H1 (cell line): Measurements from ENCODE around the gene MACROD2. TPM values are rescaled to one million over a fixed set of nuclear protein-coding genes. Genes with fewer than 3 reads are reported as not detected.

Experiments used
- CTCF ChIA-PET: fragments of 300-600 bp; sonication (Branson Sonifier 250); formaldehyde crosslinking; loops from one replicate; lab custom pipeline; 2021; ENCODE audit not compliant: partially characterized antibody; lab: Charles Lee
- POLR2A ChIA-PET: fragments of 300-600 bp; sonication (Branson Sonifier 250); formaldehyde crosslinking; loops from one replicate; lab custom pipeline; 2021; ENCODE audit warnings: inconsistent platforms; ENCODE audit not compliant: partially characterized antibody; lab: Charles Lee
- DNase-seq, 2 experiments: peaks; one replicate each; pipeline versions ENCODE4 v3.0.0 to v3.0.0-alpha.2; 2010 to 2022; ENCODE audit warnings: low spot score in 2 of 2, low read depth in 1 of 2, mixed read lengths in 1 of 2
- FAIRE-seq: peaks from 2 replicates; lab custom pipeline; 2011; peaks lifted over from hg19 to GRCh38; lab: Jason Lieb, UNC
- H2AFZ ChIP-seq: 2 replicates; pipeline ENCODE4 v1.8.1; 2012; ENCODE audit warnings: low read length, inconsistent platforms
- H2AK5ac ChIP-seq: 2 replicates; pipeline ENCODE4 v1.6.1; 2013; ENCODE audit warnings: low read depth, low read length
- H2BK120ac ChIP-seq: replicated peaks from 2 replicates; pipeline ENCODE3; 2013; ENCODE audit warnings: low read depth, low read length, inconsistent platforms
- H2BK12ac ChIP-seq: 2 replicates; pipeline ENCODE4 v1.6.1; 2013; ENCODE audit warnings: low read depth, low read length
- H2BK15ac ChIP-seq: 2 replicates; pipeline ENCODE4 v1.6.1; 2013; ENCODE audit warnings: low read length
- H2BK20ac ChIP-seq: 2 replicates; pipeline ENCODE4 v1.6.1; 2013; ENCODE audit warnings: low read length
- H2BK5ac ChIP-seq: 2 replicates; pipeline ENCODE4 v1.6.1; 2013; ENCODE audit warnings: low read depth, low read length
- H3K14ac ChIP-seq: 2 replicates; pipeline ENCODE4 v1.6.1; 2013; ENCODE audit warnings: inconsistent platforms; ENCODE audit not compliant: insufficient read length
- H3K18ac ChIP-seq: 2 replicates; pipeline ENCODE4 v1.6.1; 2013; ENCODE audit warnings: low read length; ENCODE audit errors: extremely low read depth
- H3K23ac ChIP-seq: 2 replicates; pipeline ENCODE4 v1.6.1; 2013; ENCODE audit warnings: inconsistent platforms; ENCODE audit not compliant: insufficient read length
- H3K23me2 ChIP-seq: 2 replicates; pipeline ENCODE4 v1.6.1; 2013; ENCODE audit warnings: low read depth, low read length
- H3K27ac ChIP-seq: 2 replicates; pipeline ENCODE4 v1.6.1; 2011; ENCODE audit warnings: low read depth, low read length, inconsistent platforms
- H3K27me3 ChIP-seq, 4 experiments: replicated peaks in 1 of 4; 1 replicate in 1 of 4; 2 replicates in 3 of 4; pipeline versions ENCODE4 v1.6.1 to v1.8.1; 2011 to 2013; ENCODE audit warnings: low read length in 3 of 4, mild to moderate bottlenecking in 3 of 4, inconsistent platforms in 2 of 4, mixed read lengths in 2 of 4, moderate library complexity in 1 of 4; ENCODE audit not compliant: control insufficient read depth in 3 of 4, insufficient read depth in 3 of 4; ENCODE audit errors: extremely low read depth in 1 of 4
- H3K36me3 ChIP-seq, 4 experiments: 2 replicates each; pipeline versions ENCODE4 v1.6.1 to v1.8.1; 2011 to 2013; ENCODE audit warnings: mild to moderate bottlenecking in 4 of 4, low read length in 3 of 4, moderate library complexity in 2 of 4, control low read depth in 1 of 4, inconsistent platforms in 1 of 4; ENCODE audit not compliant: insufficient read depth in 4 of 4, control insufficient read depth in 2 of 4
- H3K4ac ChIP-seq: replicated peaks from 2 replicates; pipeline ENCODE3; 2013; ENCODE audit warnings: low read length, low read depth, mixed read lengths, inconsistent platforms; ENCODE audit not compliant: insufficient read length
- H3K4me1 ChIP-seq, 4 experiments: replicated peaks in 1 of 4; 1 replicate in 1 of 4; 2 replicates in 3 of 4; pipeline versions ENCODE4 v1.6.1 to v1.8.1; 2011 to 2013; ENCODE audit warnings: low read length in 3 of 4, inconsistent platforms in 2 of 4, mixed read lengths in 1 of 4; ENCODE audit not compliant: insufficient read depth in 4 of 4, control insufficient read depth in 3 of 4
- H3K4me2 ChIP-seq, 2 experiments: 2 replicates each; pipeline versions ENCODE4 v1.6.1 to v1.8.1; 2011 to 2013; ENCODE audit warnings: low read depth in 2 of 2, low read length in 2 of 2, control low read depth in 1 of 2, inconsistent platforms in 1 of 2, mild to moderate bottlenecking in 1 of 2; ENCODE audit not compliant: insufficient read depth in 1 of 2
- H3K4me3 ChIP-seq, 4 experiments: fragments of 200-600, 300-600 bp in 1 of 4; sonication (generic), shearing (Covaris generic), sonication (Bioruptor Twin) in 1 of 4; 2 replicates each; pipeline versions ENCODE4 v1.5.1 to v1.8.1; 2011 to 2016; ENCODE audit warnings: low read length in 4 of 4, low read depth in 3 of 4, control low read depth in 2 of 4, inconsistent platforms in 2 of 4, mild to moderate bottlenecking in 2 of 4, mixed read lengths in 1 of 4, moderate library complexity in 1 of 4; ENCODE audit not compliant: insufficient read depth in 2 of 4; ENCODE audit errors: extremely low read depth in 1 of 4
- H3K56ac ChIP-seq: replicated peaks from 2 replicates; pipeline ENCODE3; 2013; ENCODE audit warnings: low read depth, mild to moderate bottlenecking, mixed read lengths, low read length, inconsistent platforms; ENCODE audit not compliant: insufficient read length
- H3K79me1 ChIP-seq: 2 replicates; pipeline ENCODE4 v1.6.1; 2013; ENCODE audit warnings: low read depth, low read length, control low read depth
- H3K79me2 ChIP-seq, 2 experiments: 2 replicates each; pipeline versions ENCODE4 v1.6.1 to v1.8.1; 2012 to 2013; ENCODE audit warnings: low read length in 2 of 2, mild to moderate bottlenecking in 2 of 2, inconsistent platforms in 1 of 2; ENCODE audit not compliant: insufficient read depth in 2 of 2, control insufficient read depth in 1 of 2
- H3K9ac ChIP-seq, 4 experiments: replicated peaks in 1 of 4; 1 replicate in 1 of 4; 2 replicates in 3 of 4; pipeline versions ENCODE4 v1.6.1 to v1.8.1; 2011 to 2013; ENCODE audit warnings: low read depth in 3 of 4, low read length in 3 of 4, control low read depth in 2 of 4, mild to moderate bottlenecking in 2 of 4, moderate library complexity in 2 of 4, inconsistent platforms in 1 of 4; ENCODE audit errors: extremely low read depth in 1 of 4
- H3K9me3 ChIP-seq, 2 experiments: 2 replicates each; pipeline versions ENCODE4 v1.6.1 to v1.8.1; 2012 to 2013; ENCODE audit warnings: mild to moderate bottlenecking in 2 of 2, moderate library complexity in 2 of 2, control low read depth in 1 of 2, inconsistent platforms in 1 of 2, low read depth in 1 of 2, low read length in 1 of 2, mixed read lengths in 1 of 2; ENCODE audit not compliant: insufficient read depth in 2 of 2
- H4K20me1 ChIP-seq, 2 experiments: replicated peaks in 1 of 2; 2 replicates each; pipeline versions ENCODE3 to v1.8.1; 2011 to 2013; ENCODE audit warnings: inconsistent platforms in 2 of 2, low read length in 2 of 2, mild to moderate bottlenecking in 1 of 2; ENCODE audit not compliant: insufficient read depth in 2 of 2, control insufficient read depth in 1 of 2
- H4K5ac ChIP-seq: 2 replicates; pipeline ENCODE4 v1.6.1; 2013; ENCODE audit warnings: low read length, low read depth, mixed read lengths, inconsistent platforms; ENCODE audit not compliant: insufficient read length
- H4K8ac ChIP-seq: 2 replicates; pipeline ENCODE4 v1.8.0; 2013; ENCODE audit warnings: mild to moderate bottlenecking, moderate library complexity, low read length, inconsistent platforms; ENCODE audit not compliant: insufficient read depth; ENCODE audit errors: extremely low read depth
- H4K91ac ChIP-seq: replicated peaks from 2 replicates; pipeline ENCODE3; 2013; ENCODE audit warnings: low read length, mixed read lengths, inconsistent platforms; ENCODE audit not compliant: insufficient read length
- CBX5 ChIP-seq: fragments of 300-800, 300-1000 bp; sonication (generic); IDR thresholded peaks from 2 replicates; pipeline ENCODE4 v1.7.1; 2016; ENCODE audit warnings: antibody characterized with exemption, low read length, low read depth
- CEBPB ChIP-seq: IDR thresholded peaks from 2 replicates; pipeline ENCODE4 v1.6.1; 2012; ENCODE audit warnings: low read depth, low read length
- E2F6 ChIP-seq: IDR thresholded peaks from 2 replicates; pipeline ENCODE4 v1.6.1; 2012; ENCODE audit warnings: inconsistent platforms
- MAFK ChIP-seq: IDR thresholded peaks from 2 replicates; pipeline ENCODE4 v1.6.1; 2012; ENCODE audit warnings: low read depth, mild to moderate bottlenecking, improper control_type of control experiment, low read length
- PHF8 ChIP-seq: fragments of 200-600 bp; sonication (generic); conservative IDR thresholded peaks from 2 replicates; pipeline ENCODE4 v1.7.1; 2012; ENCODE audit warnings: low read depth, mild to moderate bottlenecking, inconsistent platforms, low read length, moderate library complexity
- SIX5 ChIP-seq: IDR thresholded peaks from 2 replicates; pipeline ENCODE4 v1.6.1; 2011; ENCODE audit warnings: mild to moderate bottlenecking, low read depth, low read length
- SRF ChIP-seq: IDR thresholded peaks from 2 replicates; pipeline ENCODE4 v1.6.1; 2011; ENCODE audit warnings: mild to moderate bottlenecking, low read depth, low read length, moderate library complexity
- TAF1 ChIP-seq: IDR thresholded peaks from 2 replicates; pipeline ENCODE4 v1.6.1; 2011; ENCODE audit warnings: mild to moderate bottlenecking, low read depth, low read length
- TCF12 ChIP-seq: IDR thresholded peaks from 2 replicates; pipeline ENCODE4 v1.6.1; 2011; ENCODE audit warnings: low read depth, mild to moderate bottlenecking, low read length
- YY1 ChIP-seq: IDR thresholded peaks from 2 replicates; pipeline ENCODE4 v1.6.1; 2011; ENCODE audit warnings: low read depth, mild to moderate bottlenecking, low read length
- WGBS, 2 experiments: shearing (Covaris generic) in 1 of 2; methylation state at CpG; one replicate each; pipeline versions ENCODE4 v1.1.6 to v1.1.7; 2013 to 2015; ENCODE audit warnings: low lambda C conversion rate in 2 of 2, mixed read lengths in 2 of 2, inconsistent platforms in 1 of 2, low coverage in 1 of 2, missing lambda C conversion rate in 1 of 2; ENCODE audit not compliant: insufficient replicate concordance in 2 of 2, insufficient coverage in 1 of 2, insufficient read length in 1 of 2; ENCODE audit errors: extremely low coverage in 1 of 2, missing lambda C conversion rate in 1 of 2; 5-methylcytosine and 5-hydroxymethylcytosine counted together
- polyA plus RNA-seq, 7 experiments: library from polyadenylated mRNA; depleted of rRNA in 3 of 7; stranded (reverse) in 5 of 7; unstranded in 2 of 7; fragments of >200 nt in 5 of 7; fragments of 200-250 nt in 2 of 7; gene quantifications; 1 replicate in 5 of 7; 2 replicates in 1 of 7; 4 replicates in 1 of 7; pipeline versions ENCODE4 v1.2.1 to v1.2.3, GENCODE V29; 2011 to 2013; ENCODE audit warnings: missing spikeins in 2 of 7, mixed read lengths in 2 of 7
- total RNA-seq: library from RNA; stranded (reverse); fragmentation: NEBNext Ultra II Directional; extraction: Animal tissue kit (Norgen Biotek cat#: 25700); gene quantifications from 2 replicates; pipeline ENCODE4 v1.2.1, GENCODE V29; 2021

Gene MACROD2
- total and polyA plus RNA-seq, 2 of the 8 experiments (the other 6 are each of a cell fraction or from before 2014, with no cell fraction given), result 0.70 to 3.9 TPM

- H3K27ac ChIP-seq, result no peak overlapping the region
- FAIRE-seq (no peak), DNase-seq (no peak)
- no peak overlapping the region for H4K5ac ChIP-seq
- peak overlapping the region in 1 of 4 experiments; percentile 8; a peak in 1 of 7 replicates for H3K9ac ChIP-seq
- no peak overlapping the region for H3K4me3 ChIP-seq
- H3K23me2 ChIP-seq, result no peaks in the 10 kb centered on the region; the same call in 1 of the 2 replicates
- H2BK120ac ChIP-seq, result no peak overlapping the region
- no peak overlapping the region for H3K23ac ChIP-seq
- H3K9me3 ChIP-seq, result no peaks in the 10 kb centered on the region
- WGBS, 2 experiments, result 80% methylated on average over 5 of the region's 5 CpGs; no CpG with 5 or more reads in 1 of the 2 experiments
- no peak overlapping the region for H2BK15ac ChIP-seq
- no peak overlapping the region for H2BK12ac ChIP-seq
- H3K27me3 ChIP-seq, result no peaks in the 10 kb centered on the region
- no peak overlapping the region for H3K14ac ChIP-seq
- POLR2A ChIA-PET, result no interaction called here
- no peaks in the 10 kb centered on the region for H3K79me1 ChIP-seq
- H3K56ac ChIP-seq, result no peak overlapping the region
- CTCF ChIA-PET, result interaction anchor here (0.6 kb wide), 1 partner anchor 607 kb away, joined by 7 read pairs; no protein-coding TSS in a partner anchor
- H3K36me3 ChIP-seq, result no peaks in the 10 kb centered on the region
- H3K18ac ChIP-seq, result no peak overlapping the region
- H3K4me1 ChIP-seq, result no peaks in the 10 kb centered on the region
- no peaks in the 10 kb centered on the region for H4K20me1 ChIP-seq
- TF ChIP-seq PHF8 (no peak), E2F6 (no peak), TAF1 (no peak), TCF12 (no peak), CEBPB (no peak), YY1 (no peak), CBX5 (no peak), SIX5 (no peak), MAFK (no peak), SRF (no peak)
- H4K8ac ChIP-seq, result no peak overlapping the region
- no peak overlapping the region for H2AFZ ChIP-seq
- no peak overlapping the region for H3K4ac ChIP-seq
- no peaks in the 10 kb centered on the region for H3K79me2 ChIP-seq
- no peak overlapping the region for H2BK20ac ChIP-seq
- no peak overlapping the region for H2BK5ac ChIP-seq
- no peak overlapping the region for H4K91ac ChIP-seq
- no peak overlapping the region for H3K4me2 ChIP-seq
- no peak overlapping the region for H2AK5ac ChIP-seq
These were observed 804.4 kb downstream of the MACROD2 start for GRCh38 chr20:14799545-14800216.
